Measurements from ENCODE around the gene GBF1. TPM values are rescaled to one million over a fixed set of nuclear protein-coding genes. Genes with fewer than 3 reads are reported as not detected.
A peak's percentile ranks its signal among the peaks of the same experiment; 100 is the strongest.

The GBF1 gene
- total and polyA plus RNA-seq, 2 of the 13 experiments (the other 11 are each of a cell fraction or from before 2014, with no cell fraction given): 17.1 to 21.9 TPM

DNA sequence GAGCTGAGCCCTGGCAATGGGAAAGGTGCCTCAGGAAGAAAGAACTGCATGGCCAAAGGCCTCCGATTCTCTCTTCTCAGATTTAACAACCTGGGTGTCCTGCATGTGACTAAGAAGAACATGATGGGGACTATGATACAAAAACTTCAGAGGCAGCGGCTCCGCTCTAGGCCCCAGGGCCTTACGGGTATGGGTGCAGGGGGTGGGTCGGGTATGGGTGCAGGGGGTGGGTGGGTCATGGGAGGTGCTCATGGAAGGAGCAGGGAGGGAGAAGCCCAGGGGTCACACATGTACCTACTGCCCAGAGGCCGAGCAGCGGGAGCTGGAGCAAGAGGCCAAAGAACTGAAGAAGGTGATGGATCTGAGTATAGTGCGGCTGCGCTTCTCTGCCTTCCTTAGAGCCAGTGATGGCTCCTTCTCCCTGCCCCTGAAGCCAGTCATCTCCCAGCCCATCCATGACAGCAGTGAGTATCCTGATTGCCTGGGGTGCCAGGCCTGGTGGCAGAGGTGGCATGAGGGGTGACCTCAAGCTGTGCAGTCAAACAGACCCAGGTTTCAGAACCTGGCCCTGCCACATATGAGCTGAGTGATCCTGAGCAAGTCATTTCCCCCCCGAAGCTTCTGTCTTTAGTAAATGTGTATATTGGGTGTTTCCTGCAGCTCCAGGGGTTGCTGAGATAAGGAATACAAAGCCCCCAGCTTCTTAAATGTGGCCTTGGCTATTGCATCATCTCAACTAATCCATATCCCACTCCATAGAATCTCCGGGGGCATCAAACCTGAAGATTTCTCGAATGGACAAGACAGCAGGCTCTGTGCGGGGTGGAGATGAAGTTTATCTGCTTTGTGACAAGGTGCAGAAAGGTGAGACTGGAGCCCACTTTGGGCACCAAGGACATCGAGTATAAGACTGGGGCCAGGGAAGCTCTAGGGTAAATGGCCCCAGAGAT is 152.2 kb downstream of the GBF1 start:
- Histone ChIP-seq H3K36me3 (replicated peaks in 1 of 2; ENCODE audit: control insufficient read depth in 1 of 2, insufficient read depth in 2 of 2, low read length in 2 of 2) (peaks cover 0 to 4% of the 10 kb centered on the region in 2 experiments; a peak in 1 of 5 replicates), H3K9ac (ENCODE audit: insufficient read depth, low read depth, low read length) (no peak overlapping the region), H3K9me3 (ENCODE audit: low read length) (no peaks in the 10 kb centered on the region), H3K27me3 (ENCODE audit: control insufficient read depth in 1 of 2, insufficient read depth in 2 of 2, low read length in 2 of 2) (peaks cover 0 to 7% of the 10 kb centered on the region in 2 experiments; a peak in 2 of 5 replicates), H3K4me2 (ENCODE audit: low read depth, low read length) (no peak overlapping the region), H3K4me3 (replicated peaks in 1 of 3; ENCODE audit: insufficient read depth in 1 of 3, low read depth in 2 of 3, low read length in 3 of 3) (no peak overlapping the region), H4K20me1 (ENCODE audit: insufficient read depth, low read length) (no peaks in the 10 kb centered on the region), H3K27ac (ENCODE audit: extremely low read length, insufficient read depth, low read length) (no peak overlapping the region), H2AFZ (ENCODE audit: low read length) (no peak overlapping the region), H3K4me1 (ENCODE audit: insufficient read depth, low read length) (peaks cover 37% of the 10 kb centered on the region), H3K79me2 (ENCODE audit: insufficient read depth, low read length) (peaks cover 3% of the 10 kb centered on the region)
- BruUV-seq (replicated peaks): no TSS peak
- 97% methylated on average over 14 of the region's 14 CpGs for WGBS (ENCODE audit: low lambda C conversion rate)
- CTCF ChIA-PET (ENCODE audit: low intra/inter-chr PET ratio, low total read pairs): no interaction called here
- FAIRE-seq: no peak
- ATAC-seq: no peak
- in situ Hi-C loops (cut with HindIII; ENCODE audit: extremely low pct_ligation_motif_present, low pct_unique_long_range_greater_than_20kb) (no loop called here), intact Hi-C loops (cut with micrococcal nuclease; ENCODE audit: unreplicated experiment) (loop anchor here (2.0 kb wide), 1 partner anchor 167 kb away; no protein-coding TSS in a partner anchor)
- DNase-seq (ENCODE audit: low spot score): no peak
- TF ChIP-seq CEBPB (IDR thresholded peaks at IDR 0.05; ENCODE audit: borderline replicate concordance, low read depth, low read length): peak; percentile 37; the same call in 1 of the 2 replicates
- no peak for TF ChIP-seq ZMAT3 (CRISPR knock-in tag; conservative IDR thresholded peaks at IDR 0.05)
- TF ChIP-seq ZNF652 (CRISPR knock-in tag; IDR thresholded peaks at IDR 0.05; ENCODE audit: borderline replicate concordance, low read depth): no peak
- POLR2A ChIA-PET: interaction anchor here (2.6 kb wide), 2 partner anchors 24 to 34 kb away, joined by 9 to 10 read pairs; partner anchors contain the start of genes CUEDC2 and FBXL15

DNA sequence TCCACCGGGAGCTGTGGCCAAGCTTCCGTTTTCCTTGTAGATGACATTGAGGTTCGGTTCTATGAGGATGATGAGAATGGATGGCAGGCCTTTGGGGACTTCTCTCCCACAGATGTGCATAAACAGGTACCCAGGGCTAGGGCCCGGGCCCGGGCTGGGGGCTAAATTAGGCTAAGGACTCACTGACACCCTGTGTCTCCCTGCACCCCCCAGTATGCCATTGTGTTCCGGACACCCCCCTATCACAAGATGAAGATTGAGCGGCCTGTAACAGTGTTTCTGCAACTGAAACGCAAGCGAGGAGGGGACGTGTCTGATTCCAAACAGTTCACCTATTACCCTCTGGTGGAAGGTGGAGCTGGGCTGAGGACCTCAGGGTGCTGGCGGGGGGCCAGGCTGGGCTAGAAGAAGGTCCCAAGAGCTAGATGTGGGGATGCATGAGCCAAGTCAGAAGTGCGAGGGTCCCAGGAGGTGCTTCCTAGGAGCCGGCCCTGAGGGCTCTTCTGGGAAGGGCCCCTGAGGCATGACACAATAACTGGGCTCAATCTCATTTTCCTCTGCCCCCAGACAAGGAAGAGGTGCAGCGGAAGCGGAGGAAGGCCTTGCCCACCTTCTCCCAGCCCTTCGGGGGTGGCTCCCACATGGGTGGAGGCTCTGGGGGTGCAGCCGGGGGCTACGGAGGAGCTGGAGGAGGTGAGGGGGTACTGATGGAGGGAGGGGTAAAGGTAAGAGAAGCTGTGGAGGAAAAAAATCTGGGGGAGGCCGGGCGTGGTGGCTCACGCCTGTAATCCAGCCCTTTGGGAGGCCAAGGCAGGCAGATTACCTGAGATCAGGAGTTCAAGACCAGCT is 153.1 kb downstream of the GBF1 start:
- H3K9me3 ChIP-seq (ENCODE audit: low read length): no peaks in the 10 kb centered on the region
- TF ChIP-seq, protein P1, sequence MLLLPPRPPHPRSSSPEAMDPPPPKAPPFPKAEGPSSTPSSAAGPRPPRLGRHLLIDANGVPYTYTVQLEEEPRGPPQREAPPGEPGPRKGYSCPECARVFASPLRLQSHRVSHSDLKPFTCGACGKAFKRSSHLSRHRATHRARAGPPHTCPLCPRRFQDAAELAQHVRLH (CRISPR knock-in tag; IDR thresholded peaks at IDR 0.05; ENCODE audit: borderline replicate concordance, low read depth): no peak
- TF ChIP-seq, protein P2, sequence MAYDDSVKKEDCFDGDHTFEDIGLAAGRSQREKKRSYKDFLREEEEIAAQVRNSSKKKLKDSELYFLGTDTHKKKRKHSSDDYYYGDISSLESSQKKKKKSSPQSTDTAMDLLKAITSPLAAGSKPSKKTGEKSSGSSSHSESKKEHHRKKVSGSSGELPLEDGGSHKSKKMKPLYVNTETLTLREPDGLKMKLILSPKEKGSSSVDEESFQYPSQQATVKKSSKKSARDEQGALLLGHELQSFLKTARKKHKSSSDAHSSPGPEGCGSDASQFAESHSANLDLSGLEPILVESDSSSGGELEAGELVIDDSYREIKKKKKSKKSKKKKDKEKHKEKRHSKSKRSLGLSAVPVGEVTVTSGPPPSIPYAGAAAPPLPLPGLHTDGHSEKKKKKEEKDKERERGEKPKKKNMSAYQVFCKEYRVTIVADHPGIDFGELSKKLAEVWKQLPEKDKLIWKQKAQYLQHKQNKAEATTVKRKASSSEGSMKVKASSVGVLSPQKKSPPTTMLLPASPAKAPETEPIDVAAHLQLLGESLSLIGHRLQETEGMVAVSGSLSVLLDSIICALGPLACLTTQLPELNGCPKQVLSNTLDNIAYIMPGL (CRISPR knock-in tag; IDR thresholded peaks at IDR 0.05; ENCODE audit: borderline replicate concordance in 1 of 2, low read depth in 1 of 2): no peak
- 96% methylated on average over 19 of the region's 21 CpGs for WGBS (ENCODE audit: low lambda C conversion rate)
- H3K9ac ChIP-seq (ENCODE audit: insufficient read depth, low read depth, low read length): 0 out of 2 replicates have a peak overlapping the region, but pooled peaks have one; percentile 65
- in situ Hi-C loops (cut with HindIII; ENCODE audit: extremely low pct_ligation_motif_present, low pct_unique_long_range_greater_than_20kb): no loop called here
- ATAC-seq (no peak), FAIRE-seq (no peak), DNase-seq (ENCODE audit: low spot score) (no peak)
- 0 out of 6 replicates have a peak overlapping the region, but pooled peaks of 1 of the 3 experiments have one; percentile 78 for H3K4me3 ChIP-seq (replicated peaks in 1 of 3; ENCODE audit: insufficient read depth in 1 of 3, low read depth in 2 of 3, low read length in 3 of 3)
- H3K4me1 ChIP-seq (ENCODE audit: insufficient read depth, low read length): peaks cover 28% of the 10 kb centered on the region
- no peaks in the 10 kb centered on the region; a peak in 1 of 5 replicates for H3K27me3 ChIP-seq (ENCODE audit: control insufficient read depth in 1 of 2, insufficient read depth in 2 of 2, low read length in 2 of 2)
- H3K79me2 ChIP-seq (ENCODE audit: insufficient read depth, low read length): peaks cover 3% of the 10 kb centered on the region
- POLR2A ChIA-PET: interaction anchor here (1.1 to 2.6 kb wide), 3 partner anchors 23 to 63 kb away, joined by 5 to 10 read pairs (median 9); partner anchors contain the start of genes CUEDC2 and FBXL15
- peak overlapping the region; percentile 66 for H3K4me2 ChIP-seq (ENCODE audit: low read depth, low read length)
- intact Hi-C loops (cut with micrococcal nuclease; ENCODE audit: unreplicated experiment): loop anchor here (2.0 kb wide), 1 partner anchor 168 kb away; no protein-coding TSS in a partner anchor
- no peak overlapping the region for H3K27ac ChIP-seq (ENCODE audit: extremely low read length, insufficient read depth, low read length)
- no TSS peak for BruUV-seq (replicated peaks)
- H3K36me3 ChIP-seq (replicated peaks in 1 of 2; ENCODE audit: control insufficient read depth in 1 of 2, insufficient read depth in 2 of 2, low read length in 2 of 2): peaks cover 0 to 4% of the 10 kb centered on the region in 2 experiments; a peak in 1 of 5 replicates
- H4K20me1 ChIP-seq (ENCODE audit: insufficient read depth, low read length): no peaks in the 10 kb centered on the region
- CTCF ChIA-PET (ENCODE audit: low intra/inter-chr PET ratio, low total read pairs): interaction anchor here (1.3 kb wide), 1 partner anchor 168 kb away, joined by 12 read pairs; no protein-coding TSS in a partner anchor
- no peak overlapping the region for H2AFZ ChIP-seq (ENCODE audit: low read length)
